ENCODE measurements around the gene SCGB1C2. TPM values are rescaled to one million over a fixed set of nuclear protein-coding genes. Genes with fewer than 3 reads are reported as not detected.

SCGB1C2 gene
- total RNA-seq, result not detected in 2 replicates

DNA sequence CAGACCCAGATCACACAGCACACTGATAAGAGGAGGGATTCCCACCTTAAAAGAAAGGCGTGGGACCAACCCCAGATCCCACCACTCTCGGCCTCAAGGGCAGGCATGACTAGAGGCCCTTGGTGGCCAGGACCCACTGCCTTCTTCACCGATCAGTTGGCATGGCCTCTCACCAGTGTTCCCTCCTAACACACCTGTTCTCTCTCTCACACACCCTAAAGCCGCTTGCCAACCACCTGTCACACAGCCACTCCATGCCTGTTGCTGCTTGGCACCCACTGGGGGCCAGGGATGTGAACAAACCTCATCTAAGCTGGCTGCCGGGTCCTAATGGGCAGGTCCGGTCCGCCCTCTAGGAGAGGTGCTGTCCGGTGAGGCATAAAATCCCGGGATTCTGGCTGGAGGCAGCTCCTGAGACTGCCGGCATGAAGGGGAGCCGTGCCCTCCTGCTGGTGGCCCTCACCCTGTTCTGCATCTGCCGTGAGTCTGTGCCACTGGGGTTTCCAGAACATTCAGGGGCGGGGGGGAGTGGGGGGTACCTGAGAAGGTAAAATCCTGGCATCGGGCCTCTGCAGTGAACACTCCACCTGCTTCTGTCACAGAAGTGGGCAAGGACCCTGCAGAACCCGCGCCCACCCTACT is at the start of gene SCGB1C2:
Gene SCGB1C2, plus strand, starts transcription at position 404 of the 642 bp plus-strand sequence. Its CDS starts 22 bp downstream, at position 426.

DNA sequence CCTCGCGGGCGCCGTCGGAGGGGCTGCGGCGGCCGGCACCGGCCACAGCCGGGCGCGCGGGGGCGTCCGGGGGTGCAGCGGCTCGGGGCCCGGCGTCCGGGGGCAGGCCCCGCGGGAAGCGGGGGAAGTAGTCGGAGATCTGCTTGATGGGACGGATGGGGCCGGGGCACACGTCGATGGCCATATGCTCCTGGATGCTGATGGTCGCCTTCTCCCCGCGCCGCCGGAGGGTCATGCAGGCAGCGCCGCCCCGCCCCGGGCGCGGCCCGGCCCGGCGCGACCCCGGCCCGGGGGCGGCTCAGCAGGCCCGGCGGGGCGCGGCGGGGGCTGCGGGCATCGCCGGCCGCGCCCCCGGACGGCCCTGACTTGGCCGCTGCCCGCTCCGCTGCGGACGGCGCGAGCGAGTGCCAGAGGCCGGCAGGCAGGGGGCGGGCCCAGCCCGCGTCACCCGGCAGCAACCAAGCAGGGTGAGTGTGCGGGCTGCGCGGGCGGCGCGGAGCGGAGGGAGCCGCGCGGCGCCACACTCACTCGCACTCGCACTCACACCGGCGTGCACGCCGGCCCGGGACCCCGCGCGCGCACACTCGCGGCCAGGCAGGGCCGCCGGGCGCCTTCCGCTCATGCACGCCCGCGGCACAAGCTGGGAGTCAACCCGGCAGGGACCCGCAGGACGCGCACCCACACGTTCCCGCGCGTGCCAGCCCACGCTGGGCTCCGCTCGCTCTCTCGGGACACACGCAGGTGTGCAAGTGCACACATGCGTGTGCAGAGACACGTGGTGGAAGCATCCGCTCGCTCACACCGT is 44.1 kb downstream of the SCGB1C2 start, which contains the start of gene DOC2B:
Gene DOC2B, minus strand, starts transcription at position 406 of the 805 bp plus-strand sequence. Its CDS starts 171 bp downstream, at position 235.

Small RNA genes within 50 kb of the gene (small RNA-seq; reads per million reads assigned to genes)
- gene RF00026 (ENCODE audit: low replicate concordance), result not detected

Other genes with a start within 250 kb of the SCGB1C2 start
- gene DOC2B, start 44.1 kb downstream of the SCGB1C2 start, total RNA-seq, result not detected in 2 replicates
- gene RPH3AL, start 215.2 kb downstream of the SCGB1C2 start, total RNA-seq, result 3.1 and 5.3 TPM in 2 replicates